Endothelial cell of umbilical vein (primary cell): Measurements from ENCODE around the gene GABRR3. TPM values are rescaled to one million over a fixed set of nuclear protein-coding genes. Genes with fewer than 3 reads are reported as not detected.

ENCODE experiments used
- BruUV-seq: library from RNA; stranded (reverse); fragments of 400-500 nt; replicated peaks from 2 replicates; lab custom pipeline; 2021; lab: Mats Ljungman, UMichigan
- CTCF ChIA-PET: fragments of 300-600, 350-600 bp; sonication (Branson Sonifier 250); formaldehyde crosslinking; loops from one replicate; lab custom pipeline; 2021; ENCODE audit warnings: antibody characterized with exemption, inconsistent platforms; lab: Charles Lee
- POLR2A ChIA-PET: fragments of 300-600, 350-600 bp; sonication (Branson Sonifier 250); formaldehyde crosslinking; loops from one replicate; lab custom pipeline; 2021; ENCODE audit warnings: antibody characterized with exemption, inconsistent platforms; lab: Charles Lee
- DNase-seq: peaks from one replicate; pipeline ENCODE4 v3.0.0-alpha.2; 2011; ENCODE audit warnings: low read depth, low spot score
- FAIRE-seq: peaks from 2 replicates; lab custom pipeline; 2011; peaks lifted over from hg19 to GRCh38; lab: Jason Lieb, UNC
- H2AFZ ChIP-seq: 2 replicates; pipeline ENCODE4 v1.6.0; 2012; ENCODE audit warnings: low read depth, low read length, control low read depth, inconsistent platforms
- H3K27ac ChIP-seq: 2 replicates; pipeline ENCODE4 v1.5.1; 2011; ENCODE audit warnings: low read depth, mild to moderate bottlenecking, control low read depth, low read length, moderate library complexity; ENCODE audit not compliant: insufficient read depth
- H3K27me3 ChIP-seq, 2 experiments: 2 replicates each; pipeline versions ENCODE4 v1.6.0 to v1.6.1; 2011; ENCODE audit warnings: low read length in 2 of 2, mixed read lengths in 1 of 2; ENCODE audit not compliant: control insufficient read depth in 2 of 2, insufficient read depth in 2 of 2
- H3K36me3 ChIP-seq, 2 experiments: 2 replicates in 1 of 2; 3 replicates in 1 of 2; pipeline ENCODE4 v1.5.1; 2011; ENCODE audit warnings: low read length in 2 of 2, mild to moderate bottlenecking in 1 of 2, moderate library complexity in 1 of 2; ENCODE audit not compliant: control insufficient read depth in 2 of 2, insufficient read depth in 2 of 2; ENCODE audit errors: extremely low read depth in 1 of 2
- H3K4me1 ChIP-seq: 3 replicates; pipeline ENCODE4 v1.5.1; 2011; ENCODE audit warnings: mild to moderate bottlenecking, low read length; ENCODE audit not compliant: control insufficient read depth, insufficient read depth; ENCODE audit errors: extremely low read depth
- H3K4me2 ChIP-seq: 2 replicates; pipeline ENCODE4 v1.6.1; 2011; ENCODE audit warnings: low read length, control low read depth, mixed read lengths; ENCODE audit not compliant: insufficient read depth
- H3K4me3 ChIP-seq, 3 experiments: fragments of 200-600 bp in 1 of 3; sonication (generic), shearing (Covaris generic) in 1 of 3; replicated peaks in 1 of 3; 2 replicates each; pipeline ENCODE4 v1.5.1; 2011 to 2016; ENCODE audit warnings: control low read depth in 3 of 3, low read length in 3 of 3, mild to moderate bottlenecking in 2 of 3, inconsistent platforms in 1 of 3, low read depth in 1 of 3, moderate library complexity in 1 of 3; ENCODE audit not compliant: insufficient read depth in 1 of 3
- H3K79me2 ChIP-seq: 2 replicates; pipeline ENCODE4 v1.6.0; 2012; ENCODE audit warnings: low read length, inconsistent platforms; ENCODE audit not compliant: control insufficient read depth, insufficient read depth
- H3K9ac ChIP-seq: replicated peaks from 2 replicates; pipeline ENCODE3; 2011; ENCODE audit warnings: low read length, control low read depth; ENCODE audit not compliant: insufficient read depth; ENCODE audit errors: extremely low read depth
- H3K9me1 ChIP-seq: replicated peaks from 3 replicates; pipeline ENCODE4 v1.6.0; 2011; ENCODE audit warnings: mild to moderate bottlenecking, low read length; ENCODE audit not compliant: control insufficient read depth, insufficient read depth; ENCODE audit errors: extremely low read depth
- H3K9me3 ChIP-seq: replicated peaks from 2 replicates; pipeline ENCODE4 v1.5.1; 2012; ENCODE audit warnings: low read length, inconsistent platforms; ENCODE audit not compliant: control insufficient read depth, insufficient read depth
- H4K20me1 ChIP-seq: replicated peaks from 2 replicates; pipeline ENCODE3; 2011; ENCODE audit warnings: mild to moderate bottlenecking, low read length; ENCODE audit not compliant: control insufficient read depth, insufficient read depth; ENCODE audit errors: extremely low read depth
- CTCF ChIP-seq, 2 donors: IDR thresholded peaks; 1 replicate in 1 of 2; 2 replicates in 1 of 2; pipeline ENCODE4 v1.5.1; 2011; ENCODE audit warnings: low read length in 2 of 2, mild to moderate bottlenecking in 2 of 2, moderate library complexity in 2 of 2, control low read depth in 1 of 2, inconsistent platforms in 1 of 2, low read depth in 1 of 2; ENCODE audit not compliant: insufficient read depth in 1 of 2; ENCODE audit errors: extremely low read depth in 1 of 2
- EZH2 ChIP-seq: IDR thresholded peaks from 2 replicates; pipeline ENCODE4 v1.6.1; 2012; ENCODE audit warnings: borderline replicate concordance, low read depth, mild to moderate bottlenecking, moderate library complexity, low read length, inconsistent platforms; ENCODE audit not compliant: severe bottlenecking
- FOS ChIP-seq: IDR thresholded peaks from 2 replicates; pipeline ENCODE4 v1.6.1; 2011; ENCODE audit warnings: mild to moderate bottlenecking, low read length, moderate library complexity, borderline replicate concordance; ENCODE audit not compliant: insufficient read depth
- GATA2 ChIP-seq: IDR thresholded peaks from 2 replicates; pipeline ENCODE4 v1.7.0; 2011; ENCODE audit warnings: low read depth, mild to moderate bottlenecking, moderate library complexity, mixed read lengths, low read length; ENCODE audit not compliant: insufficient read length, insufficient read depth
- JUN ChIP-seq: IDR thresholded peaks from 2 replicates; pipeline ENCODE4 v1.6.1; 2011; ENCODE audit warnings: borderline replicate concordance, low read depth; ENCODE audit not compliant: insufficient read length, insufficient read depth
- MAX ChIP-seq: IDR thresholded peaks from 2 replicates; pipeline ENCODE4 v1.6.1; 2011; ENCODE audit not compliant: insufficient read depth, insufficient read length
- MYC ChIP-seq: IDR thresholded peaks from one replicate; pipeline ENCODE4 v1.6.1; 2011; ENCODE audit warnings: mild to moderate bottlenecking, low read depth, low read length
- POLR2A ChIP-seq: IDR thresholded peaks from 2 replicates; pipeline ENCODE4 v1.6.1; 2012; ENCODE audit warnings: low read depth, mild to moderate bottlenecking, control low read depth, low read length
- POLR2AphosphoS5 ChIP-seq: IDR thresholded peaks from 2 replicates; pipeline ENCODE4 v1.6.1; 2012; ENCODE audit warnings: low read depth, mild to moderate bottlenecking, control low read depth, low read length, moderate library complexity; ENCODE audit not compliant: insufficient read depth
- dilution Hi-C: fragments of 300-500 bp; cut with MboI; formaldehyde crosslinking; loops from one replicate; pipeline ENCODE4 v1.15.0; 2019; ENCODE audit warnings: low sequenced_read_pairs; ENCODE audit not compliant: extremely low pct_ligation_motif_present
- intact Hi-C: fragments of 100-400 bp; cut with micrococcal nuclease; formaldehyde crosslinking; loops from one replicate; pipeline ENCODE4 v1.10.0; 2022
- polyA plus RNA-seq, 4 experiments: library from polyadenylated mRNA; depleted of rRNA in 3 of 4; stranded (reverse) in 3 of 4; unstranded in 1 of 4; fragments of >200 nt; gene quantifications; 2 replicates each; pipeline versions ENCODE4 v1.2.1 to v1.2.3, GENCODE V29; 2011 to 2012; ENCODE audit warnings: missing spikeins in 1 of 4
- total RNA-seq: library from RNA; stranded (reverse); gene quantifications from 2 replicates; pipeline ENCODE4 v1.2.3, GENCODE V29; 2021

The GABRR3 gene
- total and polyA plus RNA-seq, 2 donors (not counting 3 experiments of a cell fraction or from before 2014, with no cell fraction given), result not detected

GRCh38 chr3:98034486-98034885 lies 629 bp downstream of the GABRR3 start:
- intact Hi-C loops, result no loop called here
- H3K9me3 ChIP-seq, result no peaks in the 10 kb centered on the region
- FAIRE-seq, result no peak
- H3K4me3 ChIP-seq, result no peak overlapping the region
- H3K27me3 ChIP-seq, result peaks cover 8 to 21% of the 10 kb centered on the region in 2 experiments
- POLR2A ChIA-PET, result no interaction called here
- H3K9ac ChIP-seq, result no peak overlapping the region
- BruUV-seq, result no TSS peak
- H4K20me1 ChIP-seq, result no peaks in the 10 kb centered on the region
- no peaks in the 10 kb centered on the region for H3K79me2 ChIP-seq
- H2AFZ ChIP-seq, result no peak overlapping the region
- no peak for DNase-seq
- no peaks in the 10 kb centered on the region for H3K4me1 ChIP-seq
- H3K4me2 ChIP-seq, result no peak overlapping the region
- TF ChIP-seq FOS, result no peak
- no peak for TF ChIP-seq POLR2A
- TF ChIP-seq CTCF (IDR thresholded peaks at IDR 0.05; ENCODE audit: extremely low read depth in 1 of 2, insufficient read depth in 1 of 2, low read depth in 1 of 2, low read length in 2 of 2), result no peak
- no peak for TF ChIP-seq POLR2AphosphoS5
- no peak for TF ChIP-seq MAX
- no peaks in the 10 kb centered on the region for H3K36me3 ChIP-seq
- dilution Hi-C loops, result no loop called here
- H3K9me1 ChIP-seq, result no peaks in the 10 kb centered on the region
- H3K27ac ChIP-seq, result no peak overlapping the region
- CTCF ChIA-PET, result no interaction called here

- Histone ChIP-seq H2AFZ (no peak overlapping the region), H3K27ac (no peak overlapping the region), H3K27me3 (peaks cover 8 to 21% of the 10 kb centered on the region in 2 experiments), H3K4me3 (no peak overlapping the region), H3K9me1 (no peaks in the 10 kb centered on the region), H3K36me3 (no peaks in the 10 kb centered on the region), H3K9ac (no peak overlapping the region), H3K9me3 (no peaks in the 10 kb centered on the region), H3K4me1 (no peaks in the 10 kb centered on the region), H3K4me2 (no peak overlapping the region), H3K79me2 (no peaks in the 10 kb centered on the region), H4K20me1 (no peaks in the 10 kb centered on the region)
- TF ChIP-seq GATA2 (no peak), MYC (no peak), POLR2A (no peak), FOS (no peak), JUN (no peak), EZH2 (no peak), POLR2AphosphoS5 (no peak), MAX (no peak), CTCF (IDR thresholded peaks at IDR 0.05; ENCODE audit: extremely low read depth in 1 of 2, insufficient read depth in 1 of 2, low read depth in 1 of 2, low read length in 2 of 2) (no peak)
- DNase-seq, result no peak
- POLR2A ChIA-PET, result no interaction called here
- intact Hi-C loops, result no loop called here
- no peak for FAIRE-seq
- no TSS peak for BruUV-seq
- CTCF ChIA-PET, result interaction anchor here (1.1 to 1.6 kb wide), 2 partner anchors 10 to 11 kb away, joined by 4 to 5 read pairs; no protein-coding TSS in a partner anchor
- dilution Hi-C loops, result no loop called here
Observed at GRCh38 chr3:98034036-98034435, 1.1 kb downstream of the GABRR3 start.
